Epithelial cell of alveolus of lung (primary cell): Measurements from ENCODE around the gene TNS3. TPM values are rescaled to one million over a fixed set of nuclear protein-coding genes. Genes with fewer than 3 reads are reported as not detected.

Experiments
- total RNA-seq: library from RNA; depleted of rRNA; stranded (reverse); fragments of >200 nt; gene quantifications from 2 replicates; pipeline ENCODE4 v1.2.1, GENCODE V29; 2015

TNS3 gene
- 17.2 and 79.5 TPM in 2 replicates for total RNA-seq

DNA sequence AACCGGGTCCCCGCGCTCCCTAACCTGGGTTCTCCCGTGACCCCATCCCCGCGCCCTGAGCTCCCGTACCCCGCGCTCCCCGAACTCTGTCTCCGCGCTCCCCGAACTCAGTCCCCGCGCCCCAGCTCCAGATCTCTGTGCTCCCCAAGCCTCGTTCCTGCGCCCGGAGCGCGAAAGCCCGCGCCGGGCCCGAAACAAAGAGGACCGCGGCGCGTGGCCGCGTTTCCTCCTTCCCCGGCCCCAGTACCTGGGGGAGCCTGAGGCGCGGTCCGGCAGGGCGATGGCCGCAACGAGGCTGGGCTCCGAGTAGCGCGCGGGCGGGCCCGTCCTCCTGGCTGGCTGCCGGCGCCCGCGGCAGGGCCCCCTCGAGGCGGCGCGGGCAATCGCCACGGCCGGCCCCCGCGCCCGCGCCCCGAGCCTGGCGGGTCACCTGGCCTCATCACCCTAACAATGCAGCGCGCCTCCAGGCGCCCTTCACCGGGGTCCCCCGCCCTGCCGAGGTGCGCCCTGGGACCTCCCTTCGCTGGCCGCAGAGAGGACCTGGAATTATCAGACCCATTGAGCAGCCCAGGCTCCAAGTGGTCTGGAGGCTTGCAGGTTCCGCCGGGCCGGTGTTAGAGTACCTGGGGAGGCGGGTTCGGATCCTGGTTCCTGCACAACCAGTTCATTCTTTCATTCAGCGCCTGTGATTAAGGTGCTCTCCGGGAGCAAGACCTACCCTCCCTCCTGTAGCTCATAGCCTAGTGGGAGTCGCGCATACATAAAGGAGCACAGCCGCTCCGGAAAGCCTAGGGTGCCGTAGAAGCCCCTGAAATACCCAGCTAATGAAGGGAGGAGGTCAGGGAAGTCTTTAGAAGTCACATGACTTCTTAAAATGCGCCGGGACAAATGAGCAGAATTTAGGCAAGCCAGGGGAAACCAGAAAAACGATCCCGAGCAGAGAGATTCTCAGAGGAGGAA, at the start of gene TNS3:
TSS of gene TNS3 (minus strand) at position 308 of the 960 bp plus-strand sequence. CDS start 142,475 bp downstream, outside the sequence.

